ENCODE data around the gene POC1A. TPM values are rescaled to one million over a fixed set of nuclear protein-coding genes. Genes with fewer than 3 reads are reported as not detected.

The POC1A gene
- total RNA-seq, 1 experiment from 2014 or later, result 29.0 TPM

- no peak overlapping the region for H3K4me3 Mint-ChIP-seq
- no peak overlapping the region for H3K14ac ChIP-seq (ENCODE audit: insufficient read depth, low read length)
- no peak overlapping the region for H3K56ac ChIP-seq (ENCODE audit: insufficient read length, low read depth, low read length)
- H3K4ac ChIP-seq (ENCODE audit: low read depth, low read length), result no peak overlapping the region
- H4K20me1 ChIP-seq (ENCODE audit: control insufficient read depth, insufficient read depth, insufficient read length), result no peaks in the 10 kb centered on the region
- H3K9ac ChIP-seq (ENCODE audit: extremely low read depth, insufficient read length, low read length), result no peak overlapping the region
- H2AK5ac ChIP-seq (ENCODE audit: insufficient read length, low read length), result no peak overlapping the region
- H3K27ac Mint-ChIP-seq, result no peak overlapping the region
- no CpG with 5 or more reads among the region's 1 CpG for WGBS (ENCODE audit: extremely low coverage, insufficient read length, low lambda C conversion rate)
- no peak overlapping the region for H2BK20ac ChIP-seq (ENCODE audit: low read depth, low read length, poor library complexity, severe bottlenecking)
- H2BK5ac ChIP-seq (ENCODE audit: insufficient read length, low read length), result no peak overlapping the region
- H4K8ac ChIP-seq (replicated peaks; ENCODE audit: insufficient read length, low read depth, low read length), result no peak overlapping the region
- H3K27me3 Mint-ChIP-seq (ENCODE audit: low read depth), result no peaks in the 10 kb centered on the region
- peaks cover 6 to 24% of the 10 kb centered on the region in 2 experiments for H3K4me1 Mint-ChIP-seq
- H3K9me3 Mint-ChIP-seq, result no peaks in the 10 kb centered on the region
- H3K4me2 ChIP-seq (ENCODE audit: insufficient read depth, insufficient read length, low read length), result no peak overlapping the region
- no peaks in the 10 kb centered on the region for H3K79me2 ChIP-seq (ENCODE audit: insufficient read depth, low read length)
- H3K79me1 ChIP-seq (ENCODE audit: insufficient read depth, low read depth, low read length, poor library complexity, severe bottlenecking), result no peaks in the 10 kb centered on the region
- H3K9me3 ChIP-seq (ENCODE audit: control insufficient read depth, low read depth, low read length), result no peaks in the 10 kb centered on the region
- no peak overlapping the region for H3K27ac ChIP-seq (ENCODE audit: insufficient read length, low read depth, low read length)
- no peaks in the 10 kb centered on the region for H3K4me1 ChIP-seq (ENCODE audit: insufficient read depth, low read length)
- H3K27me3 ChIP-seq (ENCODE audit: insufficient read depth, low read length), result no peaks in the 10 kb centered on the region
- no peak overlapping the region for H2BK15ac ChIP-seq (ENCODE audit: low read depth, low read length)
- no peak overlapping the region for H2BK12ac ChIP-seq (ENCODE audit: insufficient read length, low read depth, low read length)
- H3K18ac ChIP-seq (ENCODE audit: insufficient read length, low read depth, low read length), result no peak overlapping the region
- no peak overlapping the region for H4K91ac ChIP-seq (ENCODE audit: insufficient read length, low read depth, low read length)
- H3K23me2 ChIP-seq (ENCODE audit: insufficient read length, low read depth, low read length, poor library complexity, severe bottlenecking), result no peaks in the 10 kb centered on the region
- no peak overlapping the region for H2BK120ac ChIP-seq (ENCODE audit: low read depth, low read length, poor library complexity, severe bottlenecking)
- no peak overlapping the region for H3T11ph ChIP-seq (ENCODE audit: low read length)
- H3K23ac ChIP-seq (ENCODE audit: insufficient read length, low read depth, low read length), result no peak overlapping the region
- H4K5ac ChIP-seq (ENCODE audit: insufficient read length, low read depth, low read length), result no peak overlapping the region
- H3K36me3 Mint-ChIP-seq (ENCODE audit: insufficient read depth in 1 of 3, low read depth in 3 of 3), result peaks cover 10 to 27% (median 23%) of the 10 kb centered on the region in 3 experiments; a peak in 6 of 7 replicates
- TF ChIP-seq CTCF (conservative IDR thresholded peaks at IDR 0.05), result no peak
- DNase-seq, result no peak
- no peak overlapping the region for H2AFZ ChIP-seq (ENCODE audit: low read length)
These were observed 62.0 kb downstream of the POC1A start for GRCh38 chr3:52092271-52092660.

Data from H9 (cell line).